A549 (cell line): ENCODE data around the gene DAB1. TPM values are rescaled to one million over a fixed set of nuclear protein-coding genes. Genes with fewer than 3 reads are reported as not detected.

Experiments used
- ATAC-seq, 2 experiments: fragments of 200-7000 bp in 1 of 2; fragments of >200 bp in 1 of 2; cut with Nextera tagmentation in 1 of 2; cut with Tn5 transposase in 1 of 2; 3 replicates each; pipeline versions ENCODE4 v1.8.0 to v1.9.1; 2018 to 2020; ENCODE audit warnings: mild to moderate bottlenecking in 1 of 2, moderate library complexity in 1 of 2
- CTCF ChIA-PET: fragments of 300-600 bp; sonication (Branson Sonifier 250); formaldehyde crosslinking; extraction: SDS; loops from one replicate; lab custom pipeline; 2021; ENCODE audit warnings: antibody characterized with exemption, inconsistent platforms; lab: Yijun Ruan, JAX
- POLR2A ChIA-PET: fragments of 350-600 bp; formaldehyde crosslinking; extraction: SDS; loops from one replicate; lab custom pipeline; 2021; ENCODE audit warnings: antibody characterized with exemption, inconsistent platforms; lab: Yijun Ruan, JAX
- DNase-seq, 2 experiments: peaks; one replicate each; pipeline versions ENCODE4 v3.0.0 to v3.0.0-alpha.2; 2011 to 2016; ENCODE audit warnings: low read depth in 1 of 2, low spot score in 1 of 2
- FAIRE-seq: peaks from 2 replicates; lab custom pipeline; 2011; peaks lifted over from hg19 to GRCh38; lab: Jason Lieb, UNC
- H3K27ac ChIP-seq, 2 experiments: fragments of >200 bp; sonication (Bioruptor Twin); formaldehyde crosslinking; 3 replicates each; pipeline ENCODE4 v1.5.1; 2016 to 2017
- H3K4me1 ChIP-seq: fragments of >200 bp; sonication (Bioruptor Twin); formaldehyde crosslinking; 3 replicates; pipeline ENCODE4 v1.6.1; 2016
- H3K4me2 ChIP-seq: fragments of >200 bp; sonication (Bioruptor Twin); formaldehyde crosslinking; 3 replicates; pipeline ENCODE4 v1.6.1; 2016
- H3K4me3 ChIP-seq: fragments of >200 bp; sonication (Bioruptor Twin); formaldehyde crosslinking; 3 replicates; pipeline ENCODE4 v1.5.1; 2016
- H3K9me3 ChIP-seq: fragments of >200 bp; sonication (Bioruptor Twin); formaldehyde crosslinking; 3 replicates; pipeline ENCODE4 v1.6.1; 2016
- BCL3 ChIP-seq: fragments of >200 bp; sonication (Bioruptor Twin); formaldehyde crosslinking; IDR thresholded peaks from 3 replicates; pipeline ENCODE4 v1.6.1; 2016
- BHLHE40 ChIP-seq: IDR thresholded peaks from 2 replicates; pipeline ENCODE4 v1.6.1; 2012; ENCODE audit warnings: low read depth, low read length, inconsistent platforms
- CHD4 ChIP-seq: fragments of 200-600 bp; sonication (generic); IDR thresholded peaks from 2 replicates; pipeline ENCODE4 v1.6.1; 2016; ENCODE audit warnings: antibody characterized with exemption, mild to moderate bottlenecking, borderline replicate concordance
- EHF ChIP-seq: fragments of 250-450 bp; sonication (Bioruptor Pico); IDR thresholded peaks from 2 replicates; pipeline ENCODE4 v1.5.0; 2020; ENCODE audit warnings: mild to moderate bottlenecking
- EP300 ChIP-seq, 2 experiments: fragments of >200 bp; sonication (Bioruptor Twin); formaldehyde crosslinking; IDR thresholded peaks; 2 replicates in 1 of 2; 3 replicates in 1 of 2; pipeline ENCODE4 v1.6.1; 2016 to 2017
- HDAC2 ChIP-seq: fragments of 200-600 bp; sonication (generic); IDR thresholded peaks from 2 replicates; pipeline ENCODE4 v1.6.1; 2016
- HES2 ChIP-seq: fragments of >200 bp; sonication (Bioruptor Twin); formaldehyde crosslinking; IDR thresholded peaks from 2 replicates; pipeline ENCODE4 v1.6.1; 2016
- HMGXB4 ChIP-seq: fragments of 250-450 bp; sonication (Bioruptor Pico); IDR thresholded peaks from 2 replicates; pipeline ENCODE4 v1.5.0; 2021; ENCODE audit warnings: mild to moderate bottlenecking, moderate library complexity, borderline replicate concordance
- HOXA7 ChIP-seq: fragments of 250-450 bp; sonication (Bioruptor Pico); IDR thresholded peaks from 2 replicates; pipeline ENCODE4 v1.5.0; 2020; ENCODE audit warnings: mild to moderate bottlenecking, moderate library complexity
- JUN ChIP-seq, 2 experiments: fragments of >200 bp; sonication (Bioruptor Twin); formaldehyde crosslinking; IDR thresholded peaks; 2 replicates in 1 of 2; 3 replicates in 1 of 2; pipeline ENCODE4 v1.6.1; 2016 to 2017
- KDM5A ChIP-seq: fragments of 200-600 bp; sonication (generic); IDR thresholded peaks from 2 replicates; pipeline ENCODE4 v1.6.1; 2016; ENCODE audit warnings: antibody characterized with exemption, mild to moderate bottlenecking
- MAX ChIP-seq: IDR thresholded peaks from 2 replicates; pipeline ENCODE4 v1.6.1; 2012
- POLR2A ChIP-seq: IDR thresholded peaks from 2 replicates; pipeline ENCODE4 v1.6.1; 2012; ENCODE audit warnings: mild to moderate bottlenecking, low read length
- RAD21 ChIP-seq, 2 experiments: fragments of >200 bp in 1 of 2; sonication (Bioruptor Twin) in 1 of 2; formaldehyde crosslinking in 1 of 2; IDR thresholded peaks in 1 of 2; conservative IDR thresholded peaks in 1 of 2; 2 replicates in 1 of 2; 3 replicates in 1 of 2; pipeline ENCODE4 v1.6.1; 2012 to 2018; ENCODE audit warnings: inconsistent platforms in 1 of 2
- RARB ChIP-seq: fragments of 250-450 bp; sonication (Bioruptor Pico); IDR thresholded peaks from 2 replicates; pipeline ENCODE4 v1.8.0; 2021; ENCODE audit warnings: mild to moderate bottlenecking, moderate library complexity
- RFX5 ChIP-seq: fragments of 450-650 bp; IDR thresholded peaks from 2 replicates; pipeline ENCODE4 v1.7.1; 2014; ENCODE audit warnings: antibody characterized with exemption, mild to moderate bottlenecking, moderate library complexity
- RNF2 ChIP-seq: fragments of 200-600 bp; sonication (generic); IDR thresholded peaks from 2 replicates; pipeline ENCODE4 v1.6.1; 2016; ENCODE audit warnings: low read depth, mild to moderate bottlenecking, antibody characterized with exemption, moderate library complexity, borderline replicate concordance
- TFCP2L1 ChIP-seq: fragments of 250-450 bp; sonication (Bioruptor Pico); IDR thresholded peaks from 2 replicates; pipeline ENCODE4 v1.5.0; 2021; ENCODE audit warnings: mild to moderate bottlenecking
- ZC3H11A ChIP-seq: fragments of 450-650 bp; IDR thresholded peaks from 2 replicates; pipeline ENCODE4 v1.6.1; 2014; ENCODE audit warnings: antibody characterized with exemption, mild to moderate bottlenecking
- ZNF302 ChIP-seq: fragments of 250-450 bp; sonication (Bioruptor Pico); IDR thresholded peaks from 2 replicates; pipeline ENCODE4 v1.9.0; 2021; ENCODE audit warnings: inconsistent platforms, mild to moderate bottlenecking, moderate library complexity
- ZSCAN20 ChIP-seq: fragments of 250-450 bp; sonication (Bioruptor Pico); IDR thresholded peaks from 2 replicates; pipeline ENCODE4 v1.8.0; 2022; ENCODE audit warnings: mild to moderate bottlenecking, moderate library complexity
- WGBS: methylation state at CpG from one replicate; pipeline ENCODE4 v1.1.6; 2017; ENCODE audit errors: missing lambda C conversion rate; 5-methylcytosine and 5-hydroxymethylcytosine counted together
- polyA plus RNA-seq, 4 experiments: library from polyadenylated mRNA; depleted of rRNA in 3 of 4; stranded (reverse); fragments of >200 nt; fragmentation: RNase III in 1 of 4; extraction: RNeasy Plus Mini Kit Qiagen cat#74134 plus additional on column Dnase treatment in 1 of 4; gene quantifications; 2 replicates in 3 of 4; 3 replicates in 1 of 4; pipeline ENCODE4 v1.2.3, GENCODE V29; 2011 to 2017
- TF ChIP-seq, protein P1 (sequence below): fragments of 150-350 bp; IDR thresholded peaks from 2 replicates; pipeline ENCODE4 v1.6.1; 2014; ENCODE audit warnings: low read depth, mild to moderate bottlenecking, low read length
- TF ChIP-seq, protein P2 (sequence below): fragments of >200 bp; sonication (Bioruptor Twin); formaldehyde crosslinking; IDR thresholded peaks from 3 replicates; pipeline ENCODE4 v1.5.1; 2016

The DAB1 gene
- polyA plus RNA-seq, 2 of the 4 experiments (the other 2 are of a cell fraction): not detected

DNA sequence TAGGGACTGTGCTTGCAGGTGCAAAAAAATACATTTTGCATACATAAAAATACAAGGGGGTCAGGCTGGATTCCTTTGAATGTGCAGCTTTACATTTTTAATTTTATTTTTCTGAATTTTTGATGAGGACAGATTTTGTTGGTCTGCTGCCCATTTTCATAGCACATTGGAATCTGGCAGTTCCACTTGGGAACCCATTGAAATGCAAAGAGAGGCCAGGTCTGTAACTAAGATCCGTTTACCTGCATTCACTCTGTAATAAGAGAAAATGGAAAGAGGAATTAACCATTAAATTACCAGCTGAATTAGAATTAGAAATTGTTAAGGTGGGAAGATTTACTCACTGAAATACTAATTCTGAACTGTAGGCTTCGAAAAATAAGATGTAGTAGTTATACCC is 221.6 kb downstream of the DAB1 start:
- ATAC-seq: no peak
- no peaks in the 10 kb centered on the region for H3K9me3 ChIP-seq
- 1% methylated on average over 2 of the region's 2 CpGs for WGBS
- POLR2A ChIA-PET: no interaction called here
- H3K4me2 ChIP-seq: no peak overlapping the region
- H3K4me1 ChIP-seq: no peaks in the 10 kb centered on the region
- H3K4me3 ChIP-seq: no peak overlapping the region
- FAIRE-seq: no peak
- H3K27ac ChIP-seq: no peak overlapping the region
- DNase-seq: no peak
- TF ChIP-seq RARB (CRISPR knock-in tag): no peak
- no peak for TF ChIP-seq HES2
- TF ChIP-seq, all 56 proteins: peak for 0
- CTCF ChIA-PET: no interaction called here

DNA sequence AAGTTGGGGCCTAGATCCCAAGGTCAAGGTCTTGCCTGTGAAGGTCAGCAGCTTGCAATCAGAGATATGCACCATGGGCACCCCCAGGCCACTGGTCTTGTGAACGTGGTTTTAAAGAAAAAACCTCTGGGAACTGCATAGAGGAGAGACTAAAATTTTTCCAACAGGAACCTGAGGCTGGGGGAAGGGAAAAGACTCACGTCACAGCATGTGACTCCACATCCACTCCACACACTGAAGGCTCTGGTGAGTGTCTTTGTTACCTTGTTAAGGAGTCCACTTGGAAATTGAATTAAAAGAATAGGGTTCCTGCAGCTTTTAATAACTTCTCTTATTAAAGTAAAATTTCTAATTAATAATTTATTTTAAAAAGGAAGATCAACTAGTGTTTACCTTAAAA is 224.9 kb downstream of the DAB1 start:
- no peak for ATAC-seq
- FAIRE-seq: no peak

GRCh38 chr1:57195436-57195941 is 228.4 kb downstream of the DAB1 start:
- WGBS: 13% methylated on average over 1 of the region's 1 CpG
- POLR2A ChIA-PET: no interaction called here
- Histone ChIP-seq H3K4me2 (no peak overlapping the region), H3K9me3 (no peaks in the 10 kb centered on the region), H3K4me3 (no peak overlapping the region), H3K27ac (no peak overlapping the region), H3K4me1 (no peaks in the 10 kb centered on the region)
- ATAC-seq: no peak
- TF ChIP-seq JUN (IDR thresholded peaks at IDR 0.05) (no peak), BCL3 (no peak), RFX5 (no peak), RAD21 (conservative IDR thresholded peaks at IDR 0.05 in 1 of 2, IDR thresholded peaks at IDR 0.05 in 1 of 2) (no peak), POLR2A (no peak), HOXA7 (no peak), EHF (CRISPR knock-in tag) (no peak)
- TF ChIP-seq, protein P1, sequence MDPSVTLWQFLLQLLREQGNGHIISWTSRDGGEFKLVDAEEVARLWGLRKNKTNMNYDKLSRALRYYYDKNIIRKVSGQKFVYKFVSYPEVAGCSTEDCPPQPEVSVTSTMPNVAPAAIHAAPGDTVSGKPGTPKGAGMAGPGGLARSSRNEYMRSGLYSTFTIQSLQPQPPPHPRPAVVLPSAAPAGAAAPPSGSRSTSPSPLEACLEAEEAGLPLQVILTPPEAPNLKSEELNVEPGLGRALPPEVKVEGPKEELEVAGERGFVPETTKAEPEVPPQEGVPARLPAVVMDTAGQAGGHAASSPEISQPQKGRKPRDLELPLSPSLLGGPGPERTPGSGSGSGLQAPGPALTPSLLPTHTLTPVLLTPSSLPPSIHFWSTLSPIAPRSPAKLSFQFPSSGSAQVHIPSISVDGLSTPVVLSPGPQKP: no peak
- no peak for FAIRE-seq
- CTCF ChIA-PET: no interaction called here
- DNase-seq: no peak

More for the DNA sequence above, 224.9 kb downstream of the DAB1 start:
- DNase-seq: no peak
- TF ChIP-seq CHD4 (no peak), TFCP2L1 (CRISPR knock-in tag) (no peak), ZNF302 (no peak), HMGXB4 (CRISPR knock-in tag) (no peak), MAX (no peak), JUN (IDR thresholded peaks at IDR 0.05) (no peak), RARB (CRISPR knock-in tag) (no peak), EP300 (IDR thresholded peaks at IDR 0.05) (no peak), ZC3H11A (no peak), HDAC2 (no peak), KDM5A (no peak), BHLHE40 (no peak), RNF2 (no peak), ZSCAN20 (CRISPR knock-in tag) (no peak)
- TF ChIP-seq, protein P2, sequence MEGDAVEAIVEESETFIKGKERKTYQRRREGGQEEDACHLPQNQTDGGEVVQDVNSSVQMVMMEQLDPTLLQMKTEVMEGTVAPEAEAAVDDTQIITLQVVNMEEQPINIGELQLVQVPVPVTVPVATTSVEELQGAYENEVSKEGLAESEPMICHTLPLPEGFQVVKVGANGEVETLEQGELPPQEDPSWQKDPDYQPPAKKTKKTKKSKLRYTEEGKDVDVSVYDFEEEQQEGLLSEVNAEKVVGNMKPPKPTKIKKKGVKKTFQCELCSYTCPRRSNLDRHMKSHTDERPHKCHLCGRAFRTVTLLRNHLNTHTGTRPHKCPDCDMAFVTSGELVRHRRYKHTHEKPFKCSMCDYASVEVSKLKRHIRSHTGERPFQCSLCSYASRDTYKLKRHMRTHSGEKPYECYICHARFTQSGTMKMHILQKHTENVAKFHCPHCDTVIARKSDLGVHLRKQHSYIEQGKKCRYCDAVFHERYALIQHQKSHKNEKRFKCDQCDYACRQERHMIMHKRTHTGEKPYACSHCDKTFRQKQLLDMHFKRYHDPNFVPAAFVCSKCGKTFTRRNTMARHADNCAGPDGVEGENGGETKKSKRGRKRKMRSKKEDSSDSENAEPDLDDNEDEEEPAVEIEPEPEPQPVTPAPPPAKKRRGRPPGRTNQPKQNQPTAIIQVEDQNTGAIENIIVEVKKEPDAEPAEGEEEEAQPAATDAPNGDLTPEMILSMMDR: no peak
- H3K9me3 ChIP-seq: no peaks in the 10 kb centered on the region
- CTCF ChIA-PET: interaction anchor here (1.0 kb wide), 1 partner anchor 36 kb away, joined by 3 read pairs; no protein-coding TSS in a partner anchor
- 28% methylated on average over 2 of the region's 2 CpGs for WGBS
- POLR2A ChIA-PET: no interaction called here
- H3K4me3 ChIP-seq: no peak overlapping the region
- no peaks in the 10 kb centered on the region for H3K4me1 ChIP-seq
- H3K27ac ChIP-seq: no peak overlapping the region
- no peak overlapping the region for H3K4me2 ChIP-seq
